Measurements from ENCODE around the gene AFF3.

Gene AFF3

GRCh38 chr2:100142393-100142792 lies at the start of gene AFF3:
Gene AFF3, minus strand, starts transcription at chr2:100142590. Its CDS starts 38,136 bp downstream, at chr2:100104454.
- no peaks in the 10 kb centered on the region for H3K36me3 ChIP-seq (ENCODE audit: low read depth)
- ATAC-seq (ENCODE audit: low read depth) (no peak), DNase-seq (ENCODE audit: low spot score) (no peak)
- no peak for TF ChIP-seq CTCF (IDR thresholded peaks at IDR 0.05; ENCODE audit: poor library complexity, severe bottlenecking)
- H3K27me3 ChIP-seq (ENCODE audit: insufficient read depth, poor library complexity, severe bottlenecking): peaks cover 3% of the 10 kb centered on the region
- no peak within 1 kb of the TSS for H3K27ac ChIP-seq (ENCODE audit: poor library complexity, severe bottlenecking)
- no peak within 1 kb of the TSS for H3K4me3 ChIP-seq (ENCODE audit: severe bottlenecking)
- H3K9me3 ChIP-seq (ENCODE audit: severe bottlenecking): no peaks in the 10 kb centered on the region
- no peaks in the 10 kb centered on the region for H3K4me1 ChIP-seq (ENCODE audit: insufficient read depth, poor library complexity, severe bottlenecking)

GRCh38 chr2:100189387-100189786 lies 47.0 kb upstream of the AFF3 start:
- no peak for TF ChIP-seq CTCF (IDR thresholded peaks at IDR 0.05; ENCODE audit: poor library complexity, severe bottlenecking)
- no peaks in the 10 kb centered on the region for H3K9me3 ChIP-seq (ENCODE audit: severe bottlenecking)
- no peaks in the 10 kb centered on the region for H3K36me3 ChIP-seq (ENCODE audit: low read depth)
- DNase-seq (ENCODE audit: low spot score): no peak
- H3K4me1 ChIP-seq (ENCODE audit: insufficient read depth, poor library complexity, severe bottlenecking): no peaks in the 10 kb centered on the region
- no peak for ATAC-seq (ENCODE audit: low read depth)
- no peaks in the 10 kb centered on the region for H3K27me3 ChIP-seq (ENCODE audit: insufficient read depth, poor library complexity, severe bottlenecking)
- no peak overlapping the region for H3K4me3 ChIP-seq (ENCODE audit: severe bottlenecking)
- H3K27ac ChIP-seq (ENCODE audit: poor library complexity, severe bottlenecking): no peak overlapping the region

- no peaks in the 10 kb centered on the region for H3K36me3 ChIP-seq (ENCODE audit: low read depth)
- no peaks in the 10 kb centered on the region for H3K27me3 ChIP-seq (ENCODE audit: insufficient read depth, poor library complexity, severe bottlenecking)
- H3K4me3 ChIP-seq (ENCODE audit: severe bottlenecking): no peak overlapping the region
- H3K9me3 ChIP-seq (ENCODE audit: severe bottlenecking): no peaks in the 10 kb centered on the region
- ATAC-seq (ENCODE audit: low read depth): no peak
- no peak overlapping the region for H3K27ac ChIP-seq (ENCODE audit: poor library complexity, severe bottlenecking)
- no peak for TF ChIP-seq CTCF (IDR thresholded peaks at IDR 0.05; ENCODE audit: poor library complexity, severe bottlenecking)
- DNase-seq (ENCODE audit: low spot score): no peak
- no peaks in the 10 kb centered on the region for H3K4me1 ChIP-seq (ENCODE audit: insufficient read depth, poor library complexity, severe bottlenecking)
Measured at GRCh38 chr2:100188326-100188725, 45.9 kb upstream of the AFF3 start.

- Histone ChIP-seq H3K4me1 (ENCODE audit: insufficient read depth, poor library complexity, severe bottlenecking) (no peaks in the 10 kb centered on the region), H3K27ac (ENCODE audit: poor library complexity, severe bottlenecking) (no peak overlapping the region)
- TF ChIP-seq CTCF (IDR thresholded peaks at IDR 0.05; ENCODE audit: poor library complexity, severe bottlenecking): no peak
Measured at GRCh38 chr2:100186126-100186525, 43.7 kb upstream of the AFF3 start.

GRCh38 chr2:100185516-100185915 lies 43.1 kb upstream of the AFF3 start:
- Histone ChIP-seq H3K27me3 (ENCODE audit: insufficient read depth, poor library complexity, severe bottlenecking) (no peaks in the 10 kb centered on the region), H3K4me1 (ENCODE audit: insufficient read depth, poor library complexity, severe bottlenecking) (no peaks in the 10 kb centered on the region), H3K4me3 (ENCODE audit: severe bottlenecking) (no peak overlapping the region), H3K27ac (ENCODE audit: poor library complexity, severe bottlenecking) (no peak overlapping the region), H3K36me3 (ENCODE audit: low read depth) (no peaks in the 10 kb centered on the region), H3K9me3 (ENCODE audit: severe bottlenecking) (no peaks in the 10 kb centered on the region)
- no peak for DNase-seq (ENCODE audit: low spot score)
- no peak for TF ChIP-seq CTCF (IDR thresholded peaks at IDR 0.05; ENCODE audit: poor library complexity, severe bottlenecking)
- ATAC-seq (ENCODE audit: low read depth): no peak

More at GRCh38 chr2:100186126-100186525, 43.7 kb upstream of the AFF3 start:
- no peak for DNase-seq (ENCODE audit: low spot score)
- no peak overlapping the region for H3K4me3 ChIP-seq (ENCODE audit: severe bottlenecking)
- ATAC-seq (ENCODE audit: low read depth): no peak
- no peaks in the 10 kb centered on the region for H3K27me3 ChIP-seq (ENCODE audit: insufficient read depth, poor library complexity, severe bottlenecking)
- no peaks in the 10 kb centered on the region for H3K9me3 ChIP-seq (ENCODE audit: severe bottlenecking)
- no peaks in the 10 kb centered on the region for H3K36me3 ChIP-seq (ENCODE audit: low read depth)

Data from RWPE2 (cell line).